Measurements from ENCODE around the gene ASCC1. TPM values are rescaled to one million over a fixed set of nuclear protein-coding genes. Genes with fewer than 3 reads are reported as not detected.
"Not testable (repeated sequence)": the region's sequence is repeated elsewhere in the genome, so short reads cannot be mapped to it uniquely, and the experiment has no call there.

The ASCC1 gene
- total RNA-seq, 4 donors from 2014 or later, result 23.5 to 37.8 (median 29.8) TPM

DNA sequence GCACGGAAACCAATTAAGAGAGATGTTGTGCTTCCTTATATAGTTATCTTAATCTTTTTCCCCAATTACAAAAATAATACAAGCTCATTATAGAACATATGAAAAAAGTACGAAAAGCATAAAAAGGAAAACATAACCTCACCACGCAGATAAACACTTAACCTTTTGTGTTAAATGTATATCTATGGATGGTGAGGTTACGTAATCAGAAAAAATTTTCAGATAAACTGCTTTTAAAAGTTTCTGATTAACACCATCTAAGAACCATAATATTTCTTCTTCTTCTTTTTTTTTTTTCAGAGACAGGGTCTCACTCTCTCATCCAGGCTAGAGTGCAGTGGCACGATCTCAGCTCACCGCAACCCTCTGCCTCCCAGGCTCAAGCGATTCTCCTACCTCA, 78.5 kb downstream of the ASCC1 start:
- intact Hi-C loops (cut with DNase I), result no loop called here
- H3K27ac ChIP-seq (replicated peaks in 1 of 4), result no peak overlapping the region
- DNase-seq (ENCODE audit: extremely low spot score), result no peak
- peaks cover 0 to 17% (median 9%) of the 10 kb centered on the region in 4 donors for H3K36me3 ChIP-seq
- 98% methylated on average over 7 of the region's 7 CpGs for WGBS
- H3K9me3 ChIP-seq, result no peaks in the 10 kb centered on the region
- no peak overlapping the region for H3K4me3 ChIP-seq
- no peaks in the 10 kb centered on the region for H3K27me3 ChIP-seq
- peaks cover 0 to 8% (median 0%) of the 10 kb centered on the region in 4 donors for H3K4me1 ChIP-seq
- no peak for TF ChIP-seq POLR2A (IDR thresholded peaks at IDR 0.05; ENCODE audit: low read depth)
- no peak for TF ChIP-seq EP300 (IDR thresholded peaks at IDR 0.05)
- TF ChIP-seq POLR2AphosphoS5 (IDR thresholded peaks at IDR 0.05), result no peak
- TF ChIP-seq, protein P1, sequence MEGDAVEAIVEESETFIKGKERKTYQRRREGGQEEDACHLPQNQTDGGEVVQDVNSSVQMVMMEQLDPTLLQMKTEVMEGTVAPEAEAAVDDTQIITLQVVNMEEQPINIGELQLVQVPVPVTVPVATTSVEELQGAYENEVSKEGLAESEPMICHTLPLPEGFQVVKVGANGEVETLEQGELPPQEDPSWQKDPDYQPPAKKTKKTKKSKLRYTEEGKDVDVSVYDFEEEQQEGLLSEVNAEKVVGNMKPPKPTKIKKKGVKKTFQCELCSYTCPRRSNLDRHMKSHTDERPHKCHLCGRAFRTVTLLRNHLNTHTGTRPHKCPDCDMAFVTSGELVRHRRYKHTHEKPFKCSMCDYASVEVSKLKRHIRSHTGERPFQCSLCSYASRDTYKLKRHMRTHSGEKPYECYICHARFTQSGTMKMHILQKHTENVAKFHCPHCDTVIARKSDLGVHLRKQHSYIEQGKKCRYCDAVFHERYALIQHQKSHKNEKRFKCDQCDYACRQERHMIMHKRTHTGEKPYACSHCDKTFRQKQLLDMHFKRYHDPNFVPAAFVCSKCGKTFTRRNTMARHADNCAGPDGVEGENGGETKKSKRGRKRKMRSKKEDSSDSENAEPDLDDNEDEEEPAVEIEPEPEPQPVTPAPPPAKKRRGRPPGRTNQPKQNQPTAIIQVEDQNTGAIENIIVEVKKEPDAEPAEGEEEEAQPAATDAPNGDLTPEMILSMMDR (IDR thresholded peaks at IDR 0.05), result no peak

DNA sequence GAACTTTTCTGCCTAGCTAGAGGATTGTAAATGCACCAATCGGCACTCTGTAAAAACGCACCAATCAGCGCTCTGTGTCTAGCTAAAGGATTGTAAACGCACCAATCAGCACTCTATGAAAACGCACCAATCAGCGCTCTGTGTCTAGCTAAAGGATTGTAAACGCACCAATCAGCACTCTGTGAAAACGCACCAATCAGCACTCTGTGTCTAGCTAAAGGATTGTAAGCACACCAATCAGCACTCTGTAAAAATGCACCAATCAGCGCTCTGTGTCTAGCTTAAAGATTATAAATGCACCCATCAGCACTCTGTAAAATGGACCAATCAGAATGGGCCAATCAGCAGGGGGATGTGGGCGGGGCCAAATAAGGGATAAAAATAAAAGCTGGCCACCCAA, 79.9 kb downstream of the ASCC1 start:
- H3K9me3 ChIP-seq; H3K27me3 ChIP-seq; H3K27ac ChIP-seq (replicated peaks in 1 of 4); intact Hi-C loops (cut with DNase I); DNase-seq (ENCODE audit: extremely low spot score); H3K4me3 ChIP-seq; H3K4me1 ChIP-seq: not testable (repeated sequence)
- WGBS, result 96% methylated on average over 10 of the region's 10 CpGs
- peaks cover 0 to 22% (median 9%) of the 10 kb centered on the region in 4 donors for H3K36me3 ChIP-seq

DNA sequence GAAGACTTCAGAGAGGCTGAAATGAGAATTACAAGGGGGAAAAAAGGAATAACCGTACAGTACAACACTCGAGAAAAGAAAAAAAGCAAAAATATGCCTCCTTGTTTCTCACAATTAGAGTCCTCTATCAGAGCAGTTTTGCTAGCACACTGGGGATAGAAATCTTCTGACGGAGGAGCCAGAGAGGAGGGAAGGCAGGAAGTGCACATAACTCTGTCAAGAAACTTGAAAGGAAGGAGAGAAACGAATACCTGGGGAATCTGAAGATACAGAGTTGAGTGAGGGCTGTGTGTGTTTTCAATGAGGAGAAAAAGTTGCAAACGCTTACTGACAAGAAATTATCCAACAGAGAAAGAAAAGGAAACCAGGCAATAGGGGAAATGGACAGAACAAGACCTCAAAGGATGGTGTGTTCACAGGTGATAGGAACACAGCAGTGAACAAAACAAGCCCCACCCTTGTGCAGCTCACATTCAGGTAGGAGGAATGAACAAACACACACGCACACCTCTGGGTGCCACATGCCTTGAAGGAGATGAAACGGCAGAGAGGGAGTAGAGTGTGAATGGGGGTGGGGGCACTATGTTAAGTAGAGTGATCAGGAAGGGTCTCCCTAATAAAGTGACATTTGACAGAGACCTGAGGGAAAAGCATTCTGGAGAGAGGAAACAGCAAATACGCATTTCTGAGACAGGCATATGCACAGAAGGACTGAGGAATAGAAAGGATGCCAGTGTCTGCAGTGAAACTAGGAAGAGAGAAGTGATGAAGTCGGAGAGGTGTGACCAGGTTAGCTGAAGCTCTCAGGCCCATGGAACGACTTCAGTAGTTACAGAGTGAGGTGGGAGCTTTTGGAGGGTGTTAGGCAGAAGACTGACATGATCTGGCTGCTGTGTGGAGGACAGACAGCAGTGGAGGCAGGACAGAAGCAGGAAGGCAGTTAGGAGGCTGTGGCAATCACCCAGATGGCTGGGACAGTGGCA, 81.0 kb downstream of the ASCC1 start:
- Histone ChIP-seq H3K4me1 (peaks cover 0 to 8% (median 0%) of the 10 kb centered on the region in 4 donors), H3K27me3 (no peaks in the 10 kb centered on the region), H3K4me3 (no peak overlapping the region), H3K9me3 (no peaks in the 10 kb centered on the region), H3K27ac (replicated peaks in 1 of 4) (no peak overlapping the region), H3K36me3 (peaks cover 0 to 22% (median 12%) of the 10 kb centered on the region in 4 donors)
- WGBS, result 82% methylated on average over 10 of the region's 10 CpGs
- TF ChIP-seq POLR2AphosphoS5 (IDR thresholded peaks at IDR 0.05), result no peak
- TF ChIP-seq, protein P1 (IDR thresholded peaks at IDR 0.05), result no peak
- no peak for TF ChIP-seq POLR2A (IDR thresholded peaks at IDR 0.05; ENCODE audit: low read depth)
- no peak for TF ChIP-seq EP300 (IDR thresholded peaks at IDR 0.05)
- intact Hi-C loops (cut with DNase I), result loop anchor here (5.0 kb wide), 1 partner anchor 202 kb away; no protein-coding TSS in a partner anchor
- no peak for DNase-seq (ENCODE audit: extremely low spot score)

DNA sequence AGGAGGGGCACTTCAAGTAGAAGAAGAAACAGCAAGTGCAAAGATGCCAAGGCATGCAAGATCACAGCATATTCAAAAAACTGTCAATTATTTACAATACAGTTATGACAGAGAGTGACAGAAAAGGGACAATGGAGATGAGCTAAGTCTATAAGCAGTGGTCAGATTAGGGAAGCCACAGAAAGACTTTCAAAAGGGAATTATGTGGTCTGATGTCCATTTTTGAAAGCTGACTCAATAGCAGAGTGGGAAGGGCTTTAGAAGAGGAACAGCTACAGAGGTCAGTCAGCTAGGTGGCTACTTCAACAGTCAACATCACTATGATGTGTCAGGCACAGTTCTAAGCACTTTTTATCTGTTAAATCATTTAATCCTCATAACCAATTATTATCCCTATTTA, 82.6 kb downstream of the ASCC1 start:
- peaks cover 0 to 8% (median 0%) of the 10 kb centered on the region in 4 donors for H3K4me1 ChIP-seq
- H3K27me3 ChIP-seq, result no peaks in the 10 kb centered on the region
- H3K4me3 ChIP-seq, result no peak overlapping the region
- no peak overlapping the region for H3K27ac ChIP-seq (replicated peaks in 1 of 4)
- no peak for TF ChIP-seq POLR2AphosphoS5 (IDR thresholded peaks at IDR 0.05)
- TF ChIP-seq, protein P1 (IDR thresholded peaks at IDR 0.05), result no peak
- TF ChIP-seq EP300 (IDR thresholded peaks at IDR 0.05), result no peak
- TF ChIP-seq POLR2A (IDR thresholded peaks at IDR 0.05; ENCODE audit: low read depth), result no peak
- intact Hi-C loops (cut with DNase I), result loop anchor here (5.0 kb wide), 1 partner anchor 204 kb away; no protein-coding TSS in a partner anchor
- peaks cover 0 to 22% (median 14%) of the 10 kb centered on the region in 4 donors for H3K36me3 ChIP-seq
- H3K9me3 ChIP-seq, result no peaks in the 10 kb centered on the region
- no peak for DNase-seq (ENCODE audit: extremely low spot score)

DNA sequence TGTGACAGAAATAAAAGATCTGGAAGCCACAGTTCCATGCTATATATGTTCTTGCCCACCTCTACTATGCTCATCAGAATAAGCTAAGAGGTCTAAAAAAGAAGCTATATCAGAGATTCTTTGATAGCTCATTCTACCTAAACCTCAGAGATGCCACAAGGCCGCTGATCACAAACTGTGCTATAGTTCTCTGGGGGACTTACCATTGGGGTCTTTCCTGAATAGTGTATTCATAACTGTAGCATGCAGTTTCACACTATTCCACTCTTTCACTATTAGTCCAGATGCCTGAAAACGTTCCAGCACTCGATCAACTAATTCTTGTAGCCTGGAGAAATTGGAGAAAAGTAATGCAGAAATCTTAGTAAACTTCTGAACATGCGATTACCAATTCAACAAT, 83.2 kb downstream of the ASCC1 start:
- 88% methylated on average over 4 of the region's 4 CpGs for WGBS
- H3K36me3 ChIP-seq, result peaks cover 0 to 22% (median 14%) of the 10 kb centered on the region in 4 donors
- intact Hi-C loops (cut with DNase I), result loop anchor here (5.0 kb wide), 1 partner anchor 204 kb away; no protein-coding TSS in a partner anchor
- no peaks in the 10 kb centered on the region for H3K27me3 ChIP-seq
- TF ChIP-seq POLR2AphosphoS5 (IDR thresholded peaks at IDR 0.05) (no peak), EP300 (IDR thresholded peaks at IDR 0.05) (no peak), POLR2A (IDR thresholded peaks at IDR 0.05; ENCODE audit: low read depth) (no peak)
- TF ChIP-seq, protein P1 (IDR thresholded peaks at IDR 0.05), result no peak
- H3K4me1 ChIP-seq, result peaks cover 0 to 8% (median 0%) of the 10 kb centered on the region in 4 donors
- no peaks in the 10 kb centered on the region for H3K9me3 ChIP-seq
- no peak for DNase-seq (ENCODE audit: extremely low spot score)
- H3K4me3 ChIP-seq, result no peak overlapping the region
- H3K27ac ChIP-seq (replicated peaks in 1 of 4), result no peak overlapping the region

Measured in esophagus muscularis mucosa (tissue), 4 donors.